OCI-M1 (cell line): ENCODE results near the gene FBXL14.
"Not testable (repeated sequence)": the region's sequence is repeated elsewhere in the genome, so short reads cannot be mapped to it uniquely, and the experiment has no call there.

Experiments
- DNase-seq: peaks from one replicate; lab custom pipeline; 2025; lab: John Stamatoyannopoulos, UW

Gene FBXL14

DNA sequence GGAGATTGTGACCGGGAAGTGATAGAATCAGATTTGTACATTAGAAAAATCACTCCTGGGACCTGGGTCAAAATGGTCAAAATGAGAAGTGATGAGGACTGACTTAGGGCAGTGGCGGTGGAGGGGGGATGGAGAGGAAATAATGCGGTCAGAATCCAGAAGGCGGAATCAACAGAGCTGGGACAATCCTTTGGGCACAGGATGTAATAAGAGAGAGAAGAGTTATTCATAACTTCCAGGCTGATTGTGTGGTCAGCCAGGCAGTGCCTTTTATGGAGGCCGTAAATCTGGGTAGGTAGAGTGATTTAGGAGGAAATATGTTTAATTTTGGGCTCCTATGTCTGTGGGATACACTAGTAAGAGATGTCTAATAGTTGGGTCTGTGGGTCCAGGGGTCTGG, 21.6 kb downstream of the FBXL14 start:
- no peak for DNase-seq

DNA sequence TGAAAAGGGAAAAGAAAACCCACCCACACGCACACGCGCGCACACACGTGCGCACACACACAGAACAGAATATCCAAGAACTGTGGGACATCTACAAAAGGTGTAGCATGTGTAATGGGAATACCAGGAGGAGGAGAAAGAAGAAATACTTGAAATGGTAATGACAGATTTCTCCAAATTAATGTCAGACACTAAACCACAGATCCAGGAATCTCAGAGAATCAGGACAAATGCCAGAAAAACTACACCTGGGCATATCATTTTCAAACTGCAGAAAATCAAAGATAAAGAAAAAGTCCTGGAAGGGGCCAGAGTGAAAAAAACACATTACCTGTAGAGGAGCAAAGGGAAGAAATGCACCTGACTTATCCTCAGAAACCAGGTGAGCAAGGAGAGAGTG, 26.5 kb downstream of the FBXL14 start:
- DNase-seq, result no peak

DNA sequence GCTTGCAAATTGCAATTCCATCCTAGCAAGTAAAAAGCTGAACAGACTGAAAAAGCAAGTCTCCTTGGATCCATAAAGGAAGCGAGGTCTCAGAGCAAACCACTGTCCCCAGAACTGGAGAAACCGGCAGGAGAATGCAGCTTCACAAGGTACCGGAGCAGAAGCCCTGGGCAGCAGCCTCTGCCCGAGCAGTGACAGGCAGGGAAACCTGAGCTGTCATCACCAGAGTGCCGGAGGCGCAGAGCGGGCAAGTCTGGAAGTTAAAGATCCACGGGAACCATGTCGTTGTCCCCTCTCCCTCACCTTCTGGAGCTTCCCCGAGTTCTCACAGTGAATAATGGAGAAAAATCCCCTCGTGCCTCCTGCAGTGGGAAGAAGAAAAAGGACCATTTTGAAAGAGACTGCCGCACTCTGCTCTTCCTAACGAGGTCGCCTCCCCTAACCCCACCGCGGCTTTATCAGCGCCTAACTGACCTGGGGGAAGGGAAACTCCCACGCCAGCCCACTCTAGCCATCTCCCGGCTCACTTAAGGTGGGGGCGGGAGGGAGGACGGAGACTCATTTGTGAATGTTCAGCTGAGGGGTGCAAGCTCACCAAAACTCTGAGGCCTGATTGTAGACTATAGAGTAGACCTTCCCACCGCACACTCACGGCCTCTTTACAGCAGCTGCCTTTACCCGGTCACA, 27.8 kb downstream of the FBXL14 start:
- DNase-seq, result no peak

DNA sequence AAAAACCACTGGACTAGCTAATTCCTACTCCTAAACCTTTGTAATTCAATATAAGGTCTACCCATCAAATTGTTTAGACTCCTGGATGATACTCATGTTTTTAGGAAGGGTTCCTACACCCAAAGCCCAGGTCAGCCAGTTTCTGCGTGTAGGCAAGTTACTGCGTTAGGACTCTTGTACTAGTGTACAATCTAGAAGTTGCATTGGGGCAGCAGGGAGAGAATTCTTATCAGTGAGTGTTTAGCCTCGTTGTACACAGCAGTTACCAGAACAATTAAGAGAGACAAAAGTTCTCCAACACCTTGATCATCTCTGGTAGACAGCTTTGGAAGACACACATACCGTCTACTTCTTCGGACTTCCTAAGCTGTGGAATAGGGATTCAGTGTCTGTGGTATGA, 29.2 kb downstream of the FBXL14 start:
- DNase-seq, result no peak

DNA sequence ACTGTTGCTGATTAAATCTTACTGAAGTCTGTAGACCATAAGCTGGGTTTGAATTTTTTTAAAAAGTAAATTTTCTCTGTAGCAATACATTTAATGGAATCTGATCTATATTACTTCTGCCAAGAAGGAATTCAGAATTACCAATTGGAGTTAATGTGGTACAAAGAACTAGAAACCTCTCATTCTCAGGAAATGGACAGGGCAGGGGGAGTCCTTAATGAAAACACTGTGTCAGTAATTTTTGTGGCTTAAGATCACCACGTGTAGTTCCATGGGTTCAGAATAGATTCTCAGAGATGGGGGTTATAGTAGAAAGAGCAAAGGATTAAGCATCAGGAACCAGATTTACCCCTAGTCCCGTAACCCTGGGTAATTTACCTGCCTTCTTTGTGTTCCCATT, 30.3 kb downstream of the FBXL14 start:
- DNase-seq, result no peak

DNA sequence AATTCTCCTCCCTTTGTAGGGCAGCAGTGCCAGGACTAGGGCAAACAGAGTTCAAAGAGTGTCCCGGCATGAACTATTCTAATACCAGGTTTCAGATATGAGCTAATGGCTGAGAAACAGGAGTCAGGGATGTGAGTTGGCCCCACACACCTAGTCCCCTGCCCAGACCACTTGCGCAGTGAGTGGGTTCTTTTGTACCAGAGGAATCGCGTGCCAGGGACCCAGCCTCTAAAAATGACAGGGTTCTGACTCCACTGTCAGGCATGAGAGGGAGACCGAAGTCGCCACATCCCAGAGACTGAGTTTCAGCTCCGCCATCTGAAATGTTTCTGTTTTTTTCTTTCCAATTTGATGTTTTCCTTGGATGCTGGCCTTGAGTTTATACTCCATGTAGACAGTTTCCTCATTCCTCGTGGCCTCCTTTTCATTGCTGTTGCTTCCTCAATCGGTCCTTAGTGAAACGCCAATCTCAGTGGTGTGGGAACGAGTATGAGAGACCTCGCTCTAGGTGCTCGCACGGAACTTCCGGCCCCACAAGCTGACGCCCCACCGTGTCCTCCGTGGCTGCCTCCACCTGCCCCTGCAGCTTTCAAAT, 31.5 kb downstream of the FBXL14 start:
- no peak for DNase-seq

DNA sequence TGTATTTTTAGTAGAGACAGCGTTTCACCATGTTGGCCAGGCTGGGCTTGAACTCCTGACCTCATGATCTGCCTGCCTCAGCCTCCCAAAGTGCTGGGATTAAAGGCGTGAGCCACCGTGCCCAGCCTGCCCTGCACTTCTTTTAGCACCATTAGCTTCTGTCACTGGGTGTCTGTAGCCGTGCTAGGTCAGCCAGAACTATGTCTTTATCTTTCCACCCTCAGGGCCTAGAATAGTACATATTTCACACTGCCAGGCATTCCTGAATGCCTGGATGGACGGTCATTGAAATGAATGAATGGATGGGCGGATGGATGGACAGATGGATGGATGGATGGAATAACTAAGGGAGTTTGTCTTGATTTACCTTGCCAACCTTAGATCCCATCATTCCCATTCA, 33.7 kb downstream of the FBXL14 start:
- no peak for DNase-seq

DNA sequence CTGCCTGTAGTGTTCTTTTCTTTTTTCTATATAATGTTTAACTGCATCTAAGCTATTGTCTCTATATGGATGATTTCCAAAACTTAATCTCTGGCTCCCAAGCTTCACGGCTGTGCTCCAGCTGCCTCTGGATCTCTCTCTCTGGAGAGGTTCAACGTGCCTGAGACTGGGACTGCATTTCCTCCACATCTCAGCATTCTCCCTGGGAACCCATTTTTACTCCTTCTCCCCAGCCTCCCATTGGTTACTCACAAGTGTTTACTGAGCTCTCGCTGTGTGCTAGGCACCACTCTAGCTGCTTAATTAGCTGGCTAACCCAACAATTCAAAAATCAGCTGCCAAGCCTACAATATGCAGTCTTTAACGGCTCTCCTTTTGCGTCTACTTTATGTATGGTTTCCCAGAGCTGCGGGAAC, 34.7 kb downstream of the FBXL14 start:
- no peak for DNase-seq

DNA sequence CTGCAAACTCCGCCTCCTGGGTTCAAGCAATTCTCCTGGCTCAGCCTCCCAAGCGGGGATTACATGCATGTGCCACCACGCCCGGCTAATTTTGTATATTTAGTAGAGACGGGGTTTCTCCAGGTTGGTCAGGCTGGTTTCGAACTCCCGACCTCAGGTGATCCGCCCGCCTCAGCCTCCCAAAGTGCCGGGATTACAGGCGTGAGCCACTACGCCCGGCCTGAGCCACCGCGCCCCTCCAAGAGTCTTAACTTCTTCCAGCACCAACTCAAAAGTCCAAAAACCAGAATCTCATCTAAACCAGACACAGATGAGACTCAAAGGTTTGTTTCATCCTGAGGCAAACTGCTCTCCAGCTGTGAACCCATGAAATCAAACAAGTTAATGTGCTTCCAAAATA, 36.3 kb downstream of the FBXL14 start:
- DNase-seq, result not testable (repeated sequence)

DNA sequence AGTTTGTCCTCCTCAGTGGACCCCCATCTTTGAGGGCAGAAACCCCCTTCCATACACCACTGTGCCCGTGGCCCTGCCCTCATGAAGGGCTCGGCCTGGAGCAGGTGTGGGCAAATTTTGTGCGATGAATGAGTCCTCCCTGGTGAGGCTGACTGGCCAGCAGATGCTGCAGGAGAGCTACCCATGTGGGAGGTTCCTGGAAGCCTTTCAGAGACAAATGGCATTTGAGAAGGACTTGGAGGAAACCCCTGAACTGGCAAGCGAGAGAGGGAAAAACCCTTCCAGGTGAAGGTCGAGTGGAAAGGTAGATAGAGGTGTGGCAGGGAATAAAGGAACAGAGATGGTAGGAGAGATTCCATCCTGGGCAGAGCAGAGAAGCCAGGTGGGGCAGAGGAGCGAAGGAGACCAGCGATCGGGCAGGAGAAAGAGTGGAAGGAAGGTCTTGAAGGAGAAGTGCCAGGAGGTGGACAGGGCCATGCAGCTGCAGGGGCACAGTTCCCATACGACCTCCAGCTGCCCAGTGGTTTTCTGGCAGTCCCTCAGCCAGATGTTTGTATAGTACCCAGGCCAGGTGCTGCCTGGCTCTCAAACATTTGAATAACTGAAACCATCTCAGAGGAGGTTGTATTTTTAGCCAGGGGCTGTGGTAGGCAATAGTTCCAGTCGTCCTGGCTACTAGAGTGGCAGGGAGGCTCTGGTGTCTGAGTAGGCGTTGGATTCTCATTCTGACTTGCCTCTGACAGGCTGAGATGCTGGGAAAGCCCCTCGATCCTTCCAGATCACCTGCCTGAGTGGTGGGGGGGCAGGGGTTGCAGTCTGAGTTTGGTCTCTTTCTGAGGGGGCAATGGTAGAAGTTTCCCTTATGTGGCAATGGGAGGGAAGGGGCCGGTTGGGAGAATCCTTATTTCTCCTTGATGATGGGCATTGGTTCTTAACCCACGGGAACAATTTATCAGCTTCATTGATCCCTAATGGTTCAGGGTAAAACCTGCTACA, 40.1 kb downstream of the FBXL14 start:
- DNase-seq, result no peak

DNA sequence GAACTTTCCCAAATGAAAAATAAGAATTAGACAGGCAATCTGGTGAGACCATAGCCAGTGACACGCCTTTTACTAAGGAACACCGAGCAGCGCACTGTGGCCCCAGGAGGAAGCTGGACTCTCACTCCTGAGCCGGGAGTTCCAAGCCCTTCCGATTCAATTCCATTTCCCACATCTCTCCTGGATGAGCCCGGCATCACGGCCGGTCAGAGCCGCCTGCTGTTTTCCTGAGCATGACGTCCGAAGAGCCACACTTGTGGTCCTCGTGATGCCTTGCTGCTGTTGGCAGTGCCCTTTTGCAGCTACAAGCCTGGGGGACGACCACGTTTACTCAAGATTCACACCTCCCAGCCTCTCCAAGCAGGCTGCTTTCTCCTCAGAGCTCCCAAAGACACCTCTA, 40.8 kb downstream of the FBXL14 start:
- no peak for DNase-seq

DNA sequence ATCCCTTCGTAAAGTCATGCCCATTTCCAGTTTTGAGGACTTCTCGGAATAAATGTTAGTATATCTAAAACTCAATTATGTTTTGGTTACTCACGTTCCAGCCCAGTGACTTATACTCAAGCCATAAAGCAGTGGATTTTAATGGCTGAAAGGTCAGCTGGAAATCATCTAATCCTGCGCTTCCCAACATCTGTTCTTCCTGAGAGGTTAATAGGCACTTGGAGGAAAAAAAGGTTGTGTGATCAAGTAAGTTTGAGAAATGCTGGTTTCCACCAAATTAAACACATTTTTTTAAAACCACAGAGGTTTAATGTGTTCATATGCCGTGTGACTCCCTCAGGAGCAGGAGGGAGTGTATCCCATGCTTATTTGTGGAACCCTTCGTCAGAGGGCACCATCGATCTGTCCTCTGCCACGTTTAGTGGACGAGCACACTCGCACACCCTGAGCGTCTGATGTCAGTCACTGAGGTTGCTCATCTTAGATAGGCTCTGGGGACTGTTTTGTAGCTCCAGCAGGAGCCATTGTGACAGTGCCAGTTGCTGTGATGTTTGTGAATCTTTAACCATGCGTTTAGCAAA, 41.4 kb downstream of the FBXL14 start:
- DNase-seq, result no peak

DNA sequence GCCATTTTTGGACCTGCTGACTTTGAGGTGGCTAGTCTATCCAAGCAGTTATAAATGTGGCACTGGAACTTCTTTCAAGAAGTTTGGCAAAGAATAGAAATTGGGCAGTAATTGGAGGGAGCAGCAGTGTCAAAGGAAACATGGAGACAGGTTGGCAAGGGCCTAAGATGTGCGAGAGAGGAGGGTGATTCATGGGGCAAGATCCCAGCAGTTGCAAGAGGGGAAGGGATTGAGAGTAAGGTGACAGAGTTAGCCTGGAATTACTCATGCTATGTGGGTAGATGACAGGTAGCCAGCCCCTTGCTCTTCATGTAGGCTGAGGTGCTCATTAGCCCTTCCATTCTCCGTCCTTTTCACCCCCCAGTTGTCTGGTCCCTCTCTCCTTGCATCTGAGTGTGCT, 42.2 kb downstream of the FBXL14 start:
- no peak for DNase-seq

DNA sequence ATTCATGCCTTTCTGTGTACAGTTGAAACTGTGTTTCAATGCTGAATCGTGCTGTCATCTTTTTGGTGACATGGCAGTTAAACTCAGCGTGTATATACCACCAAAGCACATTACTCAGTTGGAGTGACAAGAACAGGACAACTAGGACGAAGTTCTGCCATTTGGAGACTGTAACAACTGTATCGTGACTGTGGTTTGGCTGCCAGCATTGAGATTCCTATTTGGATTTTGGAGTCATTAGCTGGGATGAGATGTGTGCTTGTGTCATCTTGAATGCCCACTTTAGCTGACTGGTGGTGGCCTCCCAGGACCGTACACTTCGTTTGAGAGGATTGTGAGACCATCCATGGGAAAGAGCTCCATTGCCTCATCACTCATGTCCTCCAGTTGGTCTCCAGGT, 42.9 kb downstream of the FBXL14 start:
- DNase-seq, result no peak

DNA sequence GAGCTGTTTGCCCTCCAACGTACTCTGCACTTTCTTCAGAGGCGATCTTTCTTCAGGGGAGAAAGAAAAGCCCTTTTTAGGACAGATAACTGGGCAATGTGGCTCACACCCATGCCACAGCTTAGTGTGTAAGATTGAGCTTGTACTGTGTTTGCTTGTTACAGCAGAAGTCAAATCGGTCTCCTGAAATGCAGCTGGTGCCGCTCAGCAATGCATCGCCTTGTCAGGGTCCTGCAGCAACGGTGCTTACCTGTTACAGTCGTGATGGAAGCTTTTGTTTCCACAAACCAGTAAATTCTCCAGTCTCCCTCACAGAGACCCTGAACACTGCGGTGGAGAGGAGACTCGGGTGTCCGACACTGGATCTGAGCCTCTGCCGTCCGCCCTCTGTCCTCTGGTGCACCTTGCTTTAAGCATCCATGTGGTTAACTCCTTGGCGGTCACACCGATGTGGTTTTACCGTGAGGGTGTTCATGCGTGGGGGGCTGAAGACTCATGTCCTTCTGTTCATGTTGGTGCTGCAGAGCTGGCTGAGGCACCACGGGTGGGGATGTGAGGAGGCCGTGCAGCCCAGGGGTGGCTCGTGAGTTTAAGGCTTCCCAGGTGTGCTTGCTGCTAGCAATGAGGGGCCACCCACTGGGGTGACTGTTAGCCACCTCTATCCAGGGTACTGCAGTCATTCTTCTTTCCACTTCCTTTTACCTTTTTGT, 47.3 kb downstream of the FBXL14 start:
- DNase-seq, result no peak

DNA sequence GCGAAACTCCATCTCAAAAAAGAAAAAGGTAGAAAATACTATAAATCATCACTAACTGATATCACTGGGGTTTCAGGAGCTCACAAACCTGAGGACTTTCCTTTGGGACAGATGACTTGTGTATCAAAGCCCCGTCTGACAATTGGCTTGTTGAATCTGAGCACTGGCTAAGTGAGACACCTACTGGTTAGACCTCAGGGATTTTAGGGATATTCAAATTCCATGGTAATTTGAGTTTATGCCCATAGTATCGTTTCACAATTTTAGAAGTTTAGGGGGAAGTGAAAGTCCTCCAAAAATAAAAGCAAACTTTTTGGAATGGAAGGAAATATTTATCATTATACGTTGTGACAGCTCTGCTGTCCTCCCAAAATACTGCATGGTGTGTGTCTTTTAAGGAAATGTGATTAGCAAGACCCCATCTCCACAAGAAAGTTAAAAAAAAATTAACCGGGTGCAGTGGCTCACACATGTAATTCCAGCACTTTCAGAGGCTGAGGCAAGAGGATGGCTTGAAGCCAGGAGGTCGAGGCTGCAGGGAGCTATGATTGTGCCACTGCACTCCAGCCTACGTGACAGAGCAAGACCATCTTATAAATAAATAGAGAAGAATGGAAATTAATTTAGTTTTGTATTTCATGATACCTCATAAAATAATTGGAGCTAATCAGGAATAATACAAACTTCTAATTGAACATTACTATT, 49.2 kb downstream of the FBXL14 start:
- DNase-seq, result peak; percentile 20

DNA sequence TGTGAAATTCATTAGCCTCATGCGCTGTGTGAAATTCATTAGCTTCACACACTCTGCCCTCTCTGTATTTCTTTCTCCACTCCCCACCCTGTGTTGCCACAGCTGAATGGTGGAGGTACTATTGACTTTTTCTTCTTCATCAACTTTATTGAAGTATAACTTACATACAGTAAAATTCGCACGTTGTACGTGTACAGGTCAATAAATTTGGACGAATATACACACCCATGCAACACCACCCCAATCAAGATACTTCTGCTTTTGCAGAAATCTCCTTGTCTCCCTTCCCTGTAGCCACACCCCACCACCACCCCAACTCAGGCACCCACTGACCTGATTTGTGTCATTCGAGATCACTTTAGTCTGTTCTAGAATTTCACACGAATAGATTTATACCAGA, 51.8 kb downstream of the FBXL14 start:
- peak; percentile 13 for DNase-seq

DNA sequence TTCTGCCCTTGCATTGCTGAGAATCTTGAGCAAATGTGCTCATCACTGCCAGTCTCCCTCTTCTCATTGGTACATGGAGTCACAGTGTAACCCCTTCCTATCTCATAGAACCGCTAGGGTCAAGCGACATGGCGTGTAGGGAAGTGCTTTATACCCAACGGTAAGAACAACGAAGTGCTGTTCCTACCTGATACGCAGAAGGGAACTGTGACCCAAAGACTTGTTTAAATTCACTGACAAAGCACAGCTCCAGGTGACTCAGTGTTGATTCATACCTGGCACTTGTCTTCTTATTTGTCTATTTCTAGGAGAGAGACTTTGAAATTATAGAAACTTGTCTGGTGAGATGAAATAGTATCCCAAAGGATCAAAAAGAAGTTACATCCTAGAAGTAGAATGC, 53.7 kb downstream of the FBXL14 start:
- no peak for DNase-seq

DNA sequence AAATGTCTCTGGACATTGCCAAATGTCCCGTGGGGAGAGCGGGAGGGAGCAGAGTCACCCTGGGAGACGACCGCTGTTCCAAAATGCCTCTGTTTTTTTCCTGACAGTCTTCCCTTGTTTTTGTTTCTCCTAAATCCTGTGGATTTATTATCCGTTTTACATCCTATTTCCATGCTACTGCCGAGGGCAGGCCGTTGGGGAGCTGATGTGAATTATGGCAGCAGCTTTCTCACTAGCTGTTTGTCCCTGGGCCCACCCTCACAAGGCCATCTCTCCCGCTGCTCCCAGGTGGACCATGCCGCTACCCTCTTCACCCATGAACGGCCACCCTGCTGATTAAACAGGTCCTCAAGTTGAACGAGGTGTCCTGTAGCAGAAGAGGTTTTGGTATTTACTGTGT, 55.2 kb downstream of the FBXL14 start:
- DNase-seq, result no peak

DNA sequence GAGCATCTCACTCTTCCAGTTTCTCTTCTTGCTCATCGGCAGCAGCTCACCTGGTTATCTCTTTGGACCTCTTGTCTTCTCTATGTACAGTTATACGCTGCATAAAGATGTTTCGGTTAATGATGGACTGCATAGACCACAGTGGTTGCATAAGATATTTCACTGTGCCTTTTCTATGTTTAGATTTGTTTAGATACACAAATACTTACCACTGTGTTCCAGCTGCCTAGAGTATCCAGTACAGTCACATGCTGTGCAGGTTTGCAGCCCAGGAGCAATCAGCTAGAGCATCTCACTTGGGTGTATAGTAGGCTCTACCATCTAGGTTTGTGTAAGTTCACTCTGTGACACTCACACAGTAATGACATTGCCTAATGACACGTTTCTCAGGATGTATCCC, 57.6 kb downstream of the FBXL14 start:
- DNase-seq, result no peak

DNA sequence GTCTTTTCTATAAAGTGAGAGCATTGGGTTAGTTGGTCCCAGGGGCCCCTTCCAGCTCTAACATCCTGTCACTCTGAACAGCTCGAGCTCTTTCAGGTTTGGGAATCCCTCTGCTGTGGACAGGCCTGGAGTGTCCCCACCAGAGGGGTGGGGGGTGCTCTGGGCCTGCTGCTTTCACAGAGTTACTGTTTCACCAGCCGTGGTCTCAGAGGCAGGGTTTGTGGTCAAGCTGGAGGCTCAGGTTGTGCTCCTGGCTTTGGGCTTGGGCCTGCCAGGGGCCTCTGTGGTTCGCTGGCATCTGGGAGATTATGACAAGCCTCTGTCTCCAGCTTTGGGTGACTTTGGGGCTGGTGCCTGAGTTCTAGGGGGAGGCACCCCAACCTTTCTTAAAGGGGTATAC, 59.6 kb downstream of the FBXL14 start:
- DNase-seq, result peak; percentile 29
